H1 (cell line): ENCODE results near the gene STAM2. TPM values are rescaled to one million over a fixed set of nuclear protein-coding genes. Genes with fewer than 3 reads are reported as not detected.

Source experiments
- ASH2L ChIP-seq: fragments of 200-600, 300-600 bp; sonication (generic); IDR thresholded peaks from one replicate; pipeline ENCODE4 v1.7.1; 2017; ENCODE audit warnings: low read length
- ATF3 ChIP-seq: IDR thresholded peaks from 2 replicates; pipeline ENCODE4 v1.6.1; 2011; ENCODE audit warnings: low read depth, mild to moderate bottlenecking, low read length; ENCODE audit not compliant: insufficient read depth
- BACH1 ChIP-seq: IDR thresholded peaks from 2 replicates; pipeline ENCODE4 v1.6.1; 2012; ENCODE audit warnings: low read length, improper control_type of control experiment
- CHD1 ChIP-seq: IDR thresholded peaks from 2 replicates; pipeline ENCODE4 v1.6.1; 2012; ENCODE audit warnings: low read depth, low read length, improper control_type of control experiment
- EZH2 ChIP-seq: fragments of 200-600 bp; sonication (generic); IDR thresholded peaks from 2 replicates; pipeline ENCODE4 v1.7.1; 2012; ENCODE audit warnings: low read depth, mild to moderate bottlenecking, moderate library complexity, low read length, inconsistent platforms; ENCODE audit not compliant: severe bottlenecking
- HDAC2 ChIP-seq, 2 experiments: fragments of 300-600 bp in 1 of 2; sonication (generic) in 1 of 2; IDR thresholded peaks; 2 replicates each; pipeline ENCODE4 v1.6.1; 2011 to 2012; ENCODE audit warnings: low read depth in 2 of 2, low read length in 2 of 2, mild to moderate bottlenecking in 2 of 2, moderate library complexity in 2 of 2, borderline replicate concordance in 1 of 2, inconsistent platforms in 1 of 2
- JUND ChIP-seq: IDR thresholded peaks from 2 replicates; pipeline ENCODE4 v1.6.1; 2011; ENCODE audit warnings: mild to moderate bottlenecking, improper control_type of control experiment, low read length
- KDM1A ChIP-seq: fragments of 200-600, 300-600 bp; sonication (generic); IDR thresholded peaks from 2 replicates; pipeline ENCODE4 v1.7.1; 2016; ENCODE audit warnings: mild to moderate bottlenecking, low read length, borderline replicate concordance
- POLR2AphosphoS5 ChIP-seq: IDR thresholded peaks from 2 replicates; pipeline ENCODE4 v1.6.1; 2011; ENCODE audit warnings: low read depth, low read length
- RBBP5 ChIP-seq: IDR thresholded peaks from 2 replicates; pipeline ENCODE4 v1.7.1; 2012; ENCODE audit warnings: low read depth, mild to moderate bottlenecking, inconsistent platforms, low read length, moderate library complexity, borderline replicate concordance
- RFX5 ChIP-seq: IDR thresholded peaks from 2 replicates; pipeline ENCODE4 v1.6.1; 2011; ENCODE audit warnings: low read depth, low read length, improper control_type of control experiment, borderline replicate concordance
- SP1 ChIP-seq: IDR thresholded peaks from 2 replicates; pipeline ENCODE4 v1.6.1; 2011; ENCODE audit warnings: low read depth, low read length
- SRF ChIP-seq: IDR thresholded peaks from 2 replicates; pipeline ENCODE4 v1.6.1; 2011; ENCODE audit warnings: mild to moderate bottlenecking, low read depth, low read length, moderate library complexity
- TBP ChIP-seq: IDR thresholded peaks from 2 replicates; pipeline ENCODE4 v1.6.1; 2011; ENCODE audit warnings: low read depth, low read length, improper control_type of control experiment
- polyA plus RNA-seq, 7 experiments: library from polyadenylated mRNA; depleted of rRNA in 3 of 7; stranded (reverse) in 5 of 7; unstranded in 2 of 7; fragments of >200 nt in 5 of 7; fragments of 200-250 nt in 2 of 7; gene quantifications; 1 replicate in 5 of 7; 2 replicates in 1 of 7; 4 replicates in 1 of 7; pipeline versions ENCODE4 v1.2.1 to v1.2.3, GENCODE V29; 2011 to 2013; ENCODE audit warnings: missing spikeins in 2 of 7, mixed read lengths in 2 of 7
- total RNA-seq: library from RNA; stranded (reverse); fragmentation: NEBNext Ultra II Directional; extraction: Animal tissue kit (Norgen Biotek cat#: 25700); gene quantifications from 2 replicates; pipeline ENCODE4 v1.2.1, GENCODE V29; 2021

Gene STAM2
- total and polyA plus RNA-seq, 2 of the 8 experiments (the other 6 are each of a cell fraction or from before 2014, with no cell fraction given): 5.4 to 9.4 TPM

DNA sequence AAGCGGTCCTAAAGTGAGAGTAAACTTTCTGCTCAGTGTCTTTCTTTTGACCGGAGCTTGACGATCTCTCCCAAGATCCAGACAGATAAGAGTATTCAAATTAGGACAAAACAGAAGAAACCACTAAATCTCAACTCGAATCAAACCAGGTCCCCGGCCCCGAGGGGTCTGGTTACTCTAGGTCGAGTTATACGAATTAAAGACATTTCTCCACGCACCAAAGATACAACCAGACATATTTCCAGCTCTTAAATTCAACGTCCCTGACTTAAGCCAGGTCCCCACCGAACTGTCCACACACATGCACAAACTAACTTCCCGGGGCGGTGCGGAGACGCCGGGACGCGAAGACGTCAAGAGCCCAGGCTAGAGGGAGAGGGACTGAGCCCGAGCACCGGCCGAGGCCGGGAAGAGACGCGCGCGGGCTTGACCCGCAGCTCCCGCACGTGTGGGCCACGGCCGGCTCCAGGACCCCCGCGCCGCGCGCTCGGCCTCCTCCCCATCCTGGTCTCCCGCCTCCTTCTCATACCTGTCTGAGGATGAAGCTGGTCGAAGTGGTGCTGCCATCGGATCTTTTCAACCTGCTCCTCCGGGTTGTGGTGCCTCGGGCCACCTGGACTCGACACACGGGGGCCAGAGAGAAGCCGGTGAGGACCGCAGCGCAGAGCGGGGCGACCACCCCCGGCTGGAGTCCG, 77.6 kb downstream of the STAM2 start (continued):
- TF ChIP-seq RBBP5 (no peak; the same call in 1 of the 2 replicates), CHD1 (no peak), POLR2AphosphoS5 (no peak), TBP (no peak), ATF3 (no peak), SRF (no peak), RFX5 (no peak), SP1 (no peak), KDM1A (no peak), BACH1 (no peak), HDAC2 (IDR thresholded peaks at IDR 0.05; ENCODE audit: borderline replicate concordance in 1 of 2, low read depth in 2 of 2, low read length in 2 of 2) (no peak), EZH2 (peak; percentile 81), JUND (no peak), ASH2L (peak; percentile 10)
